H9 (cell line): ENCODE measurements around the gene CLPTM1L. TPM values are rescaled to one million over a fixed set of nuclear protein-coding genes. Genes with fewer than 3 reads are reported as not detected.

Experiments
- DNase-seq: peaks from one replicate; pipeline ENCODE4 v3.0.0-alpha.2; 2017
- H2AFZ ChIP-seq: one replicate; pipeline ENCODE4 v1.6.1; 2013; ENCODE audit warnings: mild to moderate bottlenecking, low read length, control low read depth, moderate library complexity
- H2AK5ac ChIP-seq: 2 replicates; pipeline ENCODE4 v1.6.1; 2013; ENCODE audit warnings: low read length, control low read depth, mixed read lengths; ENCODE audit not compliant: insufficient read length
- H2BK120ac ChIP-seq: one replicate; pipeline ENCODE4 v1.6.1; 2013; ENCODE audit warnings: low read depth, mild to moderate bottlenecking, low read length, control low read depth, inconsistent platforms; ENCODE audit not compliant: poor library complexity, severe bottlenecking
- H2BK12ac ChIP-seq: 2 replicates; pipeline ENCODE4 v1.6.1; 2013; ENCODE audit warnings: low read length, control low read depth, mixed read lengths, low read depth; ENCODE audit not compliant: insufficient read length
- H2BK15ac ChIP-seq: 2 replicates; pipeline ENCODE4 v1.6.1; 2013; ENCODE audit warnings: low read depth, low read length, control low read depth
- H2BK20ac ChIP-seq: one replicate; pipeline ENCODE4 v1.6.1; 2013; ENCODE audit warnings: low read depth, mild to moderate bottlenecking, low read length, control low read depth, inconsistent platforms; ENCODE audit not compliant: poor library complexity, severe bottlenecking
- H2BK5ac ChIP-seq: 2 replicates; pipeline ENCODE4 v1.6.1; 2013; ENCODE audit warnings: low read length, control low read depth, mixed read lengths; ENCODE audit not compliant: insufficient read length
- H3K14ac ChIP-seq: 2 replicates; pipeline ENCODE4 v1.6.1; 2013; ENCODE audit warnings: low read length, control low read depth; ENCODE audit not compliant: insufficient read depth
- H3K18ac ChIP-seq: 2 replicates; pipeline ENCODE4 v1.6.1; 2013; ENCODE audit warnings: low read depth, mild to moderate bottlenecking, mixed read lengths, low read length, control low read depth; ENCODE audit not compliant: insufficient read length
- H3K23ac ChIP-seq: 2 replicates; pipeline ENCODE4 v1.6.1; 2013; ENCODE audit warnings: low read length, control low read depth, mixed read lengths, low read depth; ENCODE audit not compliant: insufficient read length
- H3K23me2 ChIP-seq: 2 replicates; pipeline ENCODE4 v1.6.1; 2013; ENCODE audit warnings: low read depth, mild to moderate bottlenecking, mixed read lengths, low read length, control low read depth; ENCODE audit not compliant: insufficient read length, poor library complexity, severe bottlenecking
- H3K27ac ChIP-seq: 2 replicates; pipeline ENCODE4 v1.5.1; 2013; ENCODE audit warnings: low read length, control low read depth, mixed read lengths, low read depth; ENCODE audit not compliant: insufficient read length
- H3K27me3 ChIP-seq: 2 replicates; pipeline ENCODE4 v1.6.1; 2013; ENCODE audit warnings: low read length, control low read depth, inconsistent platforms; ENCODE audit not compliant: insufficient read depth
- H3K4ac ChIP-seq: 2 replicates; pipeline ENCODE4 v1.6.1; 2013; ENCODE audit warnings: low read depth, mild to moderate bottlenecking, control low read depth, inconsistent platforms, low read length, moderate library complexity
- H3K4me1 ChIP-seq: 2 replicates; pipeline ENCODE4 v1.6.1; 2013; ENCODE audit warnings: low read length, control low read depth, inconsistent platforms; ENCODE audit not compliant: insufficient read depth
- H3K4me2 ChIP-seq: 2 replicates; pipeline ENCODE4 v1.6.1; 2013; ENCODE audit warnings: low read length, control low read depth, mixed read lengths; ENCODE audit not compliant: insufficient read length, insufficient read depth
- H3K56ac ChIP-seq: 2 replicates; pipeline ENCODE4 v1.6.1; 2013; ENCODE audit warnings: low read depth, mild to moderate bottlenecking, mixed read lengths, low read length, control low read depth; ENCODE audit not compliant: insufficient read length
- H3K79me1 ChIP-seq: 2 replicates; pipeline ENCODE4 v1.6.1; 2013; ENCODE audit warnings: low read depth, mild to moderate bottlenecking, moderate library complexity, low read length, control low read depth, inconsistent platforms; ENCODE audit not compliant: insufficient read depth, poor library complexity, severe bottlenecking
- H3K79me2 ChIP-seq: 2 replicates; pipeline ENCODE4 v1.6.1; 2013; ENCODE audit warnings: low read length, control low read depth, inconsistent platforms; ENCODE audit not compliant: insufficient read depth
- H3K9ac ChIP-seq: 2 replicates; pipeline ENCODE4 v1.6.1; 2013; ENCODE audit warnings: low read length, control low read depth, mixed read lengths; ENCODE audit not compliant: insufficient read length; ENCODE audit errors: extremely low read depth
- H3K9me3 ChIP-seq: one replicate; pipeline ENCODE4 v1.6.1; 2013; ENCODE audit warnings: low read depth, low read length, inconsistent platforms; ENCODE audit not compliant: control insufficient read depth
- H3T11ph ChIP-seq: one replicate; pipeline ENCODE4 v1.6.1; 2013; ENCODE audit warnings: mild to moderate bottlenecking, low read length, control low read depth, inconsistent platforms
- H4K20me1 ChIP-seq: one replicate; pipeline ENCODE4 v1.6.1; 2013; ENCODE audit not compliant: control insufficient read depth, insufficient read length, insufficient read depth
- H4K5ac ChIP-seq: 2 replicates; pipeline ENCODE4 v1.6.1; 2013; ENCODE audit warnings: low read depth, mild to moderate bottlenecking, mixed read lengths, low read length, control low read depth; ENCODE audit not compliant: insufficient read length
- H4K8ac ChIP-seq: replicated peaks from 2 replicates; pipeline ENCODE4 v1.6.1; 2013; ENCODE audit warnings: low read length, control low read depth, mixed read lengths, low read depth; ENCODE audit not compliant: insufficient read length
- H4K91ac ChIP-seq: 2 replicates; pipeline ENCODE4 v1.6.1; 2013; ENCODE audit warnings: low read depth, mild to moderate bottlenecking, moderate library complexity, mixed read lengths, low read length, control low read depth; ENCODE audit not compliant: insufficient read length
- H3K27ac Mint-ChIP-seq, 3 experiments: 2 replicates in 2 of 3; 3 replicates in 1 of 3; pipeline ENCODE4 v1.8.0; 2020 to 2021; ENCODE audit warnings: mixed read lengths in 3 of 3, mild to moderate bottlenecking in 1 of 3, moderate library complexity in 1 of 3
- H3K27me3 Mint-ChIP-seq: 2 replicates; pipeline ENCODE4 v1.8.0; 2021; ENCODE audit warnings: low read depth, mild to moderate bottlenecking, moderate library complexity, mixed read lengths
- H3K36me3 Mint-ChIP-seq, 3 experiments: 2 replicates in 2 of 3; 3 replicates in 1 of 3; pipeline ENCODE4 v1.8.0; 2020 to 2021; ENCODE audit warnings: low read depth in 3 of 3, mixed read lengths in 3 of 3; ENCODE audit not compliant: insufficient read depth in 1 of 3
- H3K4me1 Mint-ChIP-seq, 2 experiments: 2 replicates each; pipeline ENCODE4 v1.8.0; 2020; ENCODE audit warnings: mixed read lengths in 2 of 2
- H3K4me3 Mint-ChIP-seq, 2 experiments: 2 replicates in 1 of 2; 3 replicates in 1 of 2; pipeline ENCODE4 v1.8.0; 2020 to 2021; ENCODE audit warnings: mild to moderate bottlenecking in 2 of 2, mixed read lengths in 2 of 2, moderate library complexity in 1 of 2
- H3K9me3 Mint-ChIP-seq, 2 experiments: 2 replicates in 1 of 2; 3 replicates in 1 of 2; pipeline ENCODE4 v1.8.0; 2020; ENCODE audit warnings: mild to moderate bottlenecking in 2 of 2, mixed read lengths in 2 of 2, moderate library complexity in 1 of 2
- WGBS: extraction: QIAGEN DNeasy Blood & Tissue Kit; methylation state at CpG from one replicate; pipeline ENCODE4 v1.1.7; 2013; ENCODE audit warnings: missing lambda C conversion rate, low lambda C conversion rate, mixed read lengths; ENCODE audit not compliant: insufficient read length; ENCODE audit errors: extremely low coverage; 5-methylcytosine and 5-hydroxymethylcytosine counted together
- total RNA-seq: library from RNA; stranded (reverse); gene quantifications from 2 replicates; pipeline ENCODE4 v1.2.1, GENCODE V29; 2021
- TF ChIP-seq, protein P1 (sequence below): fragments of 200-600 bp; sonication (generic); conservative IDR thresholded peaks from 3 replicates; pipeline ENCODE4 v1.8.0; 2021; ENCODE audit warnings: antibody characterized with exemption, mild to moderate bottlenecking

Gene CLPTM1L
- total RNA-seq, 1 experiment from 2014 or later: 108 TPM

DNA sequence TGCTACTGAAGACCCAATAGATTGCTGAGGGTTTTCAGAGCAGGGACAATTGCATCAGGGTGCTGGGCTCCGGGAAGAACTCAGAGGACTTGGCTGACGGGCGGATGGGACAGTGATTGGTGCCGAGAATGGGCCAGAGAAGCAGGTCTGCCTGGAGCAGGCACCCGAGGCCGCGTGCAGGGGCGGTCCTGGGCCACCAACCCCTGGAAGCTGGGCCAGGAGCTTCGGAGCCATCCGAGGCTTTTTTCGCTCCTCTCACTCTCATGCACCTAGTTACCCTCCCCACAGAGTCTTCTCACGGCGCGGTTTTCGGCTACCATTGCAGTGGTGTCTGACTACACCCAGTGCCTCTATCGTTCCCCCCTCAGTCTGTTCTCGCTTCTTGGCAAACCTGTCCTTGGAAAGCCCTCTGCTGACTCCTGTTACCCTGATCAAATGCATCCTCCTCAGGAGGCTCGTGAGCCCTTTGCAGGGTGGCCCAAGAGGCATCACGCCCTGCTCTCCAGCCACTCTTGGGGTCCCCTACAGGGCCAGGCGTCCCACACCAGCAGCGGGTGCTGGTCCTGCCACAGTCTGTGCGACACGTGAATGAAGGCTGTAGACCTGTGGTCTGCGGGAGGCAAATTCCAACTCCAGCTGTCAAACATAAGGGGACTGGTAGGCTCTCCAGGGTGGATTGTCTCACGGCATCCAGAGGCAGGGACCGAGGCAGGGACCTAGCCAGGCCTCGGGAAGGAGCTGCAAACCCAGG, 1.2 kb upstream of the CLPTM1L start:
- no peak for DNase-seq
- Mint-ChIP-seq H3K4me1 (peaks cover 19 to 23% of the 10 kb centered on the region in 2 experiments), H3K27ac (peak overlapping the region in 1 of 3 experiments; percentile 96; a peak in 3 of 7 replicates), H3K4me3 (peak overlapping the region; percentile 66 to 82), H3K27me3 (no peaks in the 10 kb centered on the region; the same call in 1 of the 2 replicates), H3K36me3 (peaks cover 16 to 27% (median 26%) of the 10 kb centered on the region in 3 experiments), H3K9me3 (no peaks in the 10 kb centered on the region)
- Histone ChIP-seq H3K79me2 (peaks cover 7% of the 10 kb centered on the region; the same call in 1 of the 2 replicates), H3K18ac (no peak overlapping the region), H3K23ac (no peak overlapping the region), H3K9ac (no peak overlapping the region), H3K4me1 (no peaks in the 10 kb centered on the region), H3K27me3 (no peaks in the 10 kb centered on the region), H3K23me2 (peaks cover 11% of the 10 kb centered on the region), H3K4me2 (peak overlapping the region; percentile 59), H3K56ac (no peak overlapping the region), H3K9me3 (no peaks in the 10 kb centered on the region), H2BK12ac (no peak overlapping the region), H2BK20ac (no peak overlapping the region), H4K20me1 (no peaks in the 10 kb centered on the region), H4K8ac (no peak overlapping the region), H2BK15ac (no peak overlapping the region), H4K5ac (no peak overlapping the region), H2BK120ac (no peak overlapping the region), H2BK5ac (no peak overlapping the region), H3K79me1 (peaks cover 5% of the 10 kb centered on the region), H2AFZ (no peak overlapping the region), H2AK5ac (no peak overlapping the region), H3K27ac (no peak overlapping the region), H3K4ac (no peak overlapping the region), H3T11ph (no peak overlapping the region), H3K14ac (no peak overlapping the region), H4K91ac (no peak overlapping the region)
- no CpG with 5 or more reads among the region's 27 CpGs for WGBS
- TF ChIP-seq, protein P1, sequence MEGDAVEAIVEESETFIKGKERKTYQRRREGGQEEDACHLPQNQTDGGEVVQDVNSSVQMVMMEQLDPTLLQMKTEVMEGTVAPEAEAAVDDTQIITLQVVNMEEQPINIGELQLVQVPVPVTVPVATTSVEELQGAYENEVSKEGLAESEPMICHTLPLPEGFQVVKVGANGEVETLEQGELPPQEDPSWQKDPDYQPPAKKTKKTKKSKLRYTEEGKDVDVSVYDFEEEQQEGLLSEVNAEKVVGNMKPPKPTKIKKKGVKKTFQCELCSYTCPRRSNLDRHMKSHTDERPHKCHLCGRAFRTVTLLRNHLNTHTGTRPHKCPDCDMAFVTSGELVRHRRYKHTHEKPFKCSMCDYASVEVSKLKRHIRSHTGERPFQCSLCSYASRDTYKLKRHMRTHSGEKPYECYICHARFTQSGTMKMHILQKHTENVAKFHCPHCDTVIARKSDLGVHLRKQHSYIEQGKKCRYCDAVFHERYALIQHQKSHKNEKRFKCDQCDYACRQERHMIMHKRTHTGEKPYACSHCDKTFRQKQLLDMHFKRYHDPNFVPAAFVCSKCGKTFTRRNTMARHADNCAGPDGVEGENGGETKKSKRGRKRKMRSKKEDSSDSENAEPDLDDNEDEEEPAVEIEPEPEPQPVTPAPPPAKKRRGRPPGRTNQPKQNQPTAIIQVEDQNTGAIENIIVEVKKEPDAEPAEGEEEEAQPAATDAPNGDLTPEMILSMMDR: no peak
